ENCODE results near the gene ABCA5. TPM values are rescaled to one million over a fixed set of nuclear protein-coding genes. Genes with fewer than 3 reads are reported as not detected.

The ABCA5 gene
- total and polyA plus RNA-seq, 2 of the 13 experiments (the other 11 are each of a cell fraction or from before 2014, with no cell fraction given), result 9.7 to 10.1 TPM

GRCh38 chr17:69326377-69327059 is 415 bp downstream of the ABCA5 start (continued):
- TF ChIP-seq WIZ (CRISPR knock-in tag; IDR thresholded peaks at IDR 0.05) (no peak), RERE (CRISPR knock-in tag; IDR thresholded peaks at IDR 0.05; ENCODE audit: low read depth) (no peak), CREB1 (IDR thresholded peaks at IDR 0.05) (0 out of 2 replicates have a peak, but pooled peaks have one; percentile 5), CREB1 (CRISPR knock-in tag; IDR thresholded peaks at IDR 0.05) (no peak), THAP11 (CRISPR knock-in tag; IDR thresholded peaks at IDR 0.05) (no peak), HMG20B (CRISPR knock-in tag; conservative IDR thresholded peaks at IDR 0.05) (no peak), MEIS2 (CRISPR knock-in tag; IDR thresholded peaks at IDR 0.05) (no peak; the same call in 1 of the 2 replicates), ZNF280B (CRISPR knock-in tag; IDR thresholded peaks at IDR 0.05; ENCODE audit: borderline replicate concordance) (no peak), ZNF20 (CRISPR knock-in tag; IDR thresholded peaks at IDR 0.05) (no peak), BHLHE40 (IDR thresholded peaks at IDR 0.05; ENCODE audit: low read length) (no peak), DNMT3B (CRISPR knock-in tag; conservative IDR thresholded peaks at IDR 0.05) (no peak)
- TF ChIP-seq, protein P1, sequence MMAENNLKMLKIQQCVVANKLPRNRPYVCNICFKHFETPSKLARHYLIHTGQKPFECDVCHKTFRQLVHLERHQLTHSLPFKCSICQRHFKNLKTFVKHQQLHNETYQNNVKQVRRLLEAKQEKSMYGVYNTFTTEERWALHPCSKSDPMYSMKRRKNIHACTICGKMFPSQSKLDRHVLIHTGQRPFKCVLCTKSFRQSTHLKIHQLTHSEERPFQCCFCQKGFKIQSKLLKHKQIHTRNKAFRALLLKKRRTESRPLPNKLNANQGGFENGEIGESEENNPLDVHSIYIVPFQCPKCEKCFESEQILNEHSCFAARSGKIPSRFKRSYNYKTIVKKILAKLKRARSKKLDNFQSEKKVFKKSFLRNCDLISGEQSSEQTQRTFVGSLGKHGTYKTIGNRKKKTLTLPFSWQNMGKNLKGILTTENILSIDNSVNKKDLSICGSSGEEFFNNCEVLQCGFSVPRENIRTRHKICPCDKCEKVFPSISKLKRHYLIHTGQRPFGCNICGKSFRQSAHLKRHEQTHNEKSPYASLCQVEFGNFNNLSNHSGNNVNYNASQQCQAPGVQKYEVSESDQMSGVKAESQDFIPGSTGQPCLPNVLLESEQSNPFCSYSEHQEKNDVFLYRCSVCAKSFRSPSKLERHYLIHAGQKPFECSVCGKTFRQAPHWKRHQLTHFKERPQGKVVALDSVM (CRISPR knock-in tag; IDR thresholded peaks at IDR 0.05), result no peak; the same call in 1 of the 2 replicates
